ENCODE data around the gene KLF9. TPM values are rescaled to one million over a fixed set of nuclear protein-coding genes. Genes with fewer than 3 reads are reported as not detected.

Gene KLF9
- total RNA-seq, 1 experiment from 2014 or later: 0.81 TPM

GRCh38 chr9:70367305-70367930 lies 47.0 kb downstream of the KLF9 start:
- DNase-seq (ENCODE audit: low spot score): no peak

GRCh38 chr9:70363760-70364159 lies 50.7 kb downstream of the KLF9 start:
- no peak for DNase-seq (ENCODE audit: low spot score)

GRCh38 chr9:70362952-70363351 lies 51.5 kb downstream of the KLF9 start:
- no peak for DNase-seq (ENCODE audit: low spot score)

DNA sequence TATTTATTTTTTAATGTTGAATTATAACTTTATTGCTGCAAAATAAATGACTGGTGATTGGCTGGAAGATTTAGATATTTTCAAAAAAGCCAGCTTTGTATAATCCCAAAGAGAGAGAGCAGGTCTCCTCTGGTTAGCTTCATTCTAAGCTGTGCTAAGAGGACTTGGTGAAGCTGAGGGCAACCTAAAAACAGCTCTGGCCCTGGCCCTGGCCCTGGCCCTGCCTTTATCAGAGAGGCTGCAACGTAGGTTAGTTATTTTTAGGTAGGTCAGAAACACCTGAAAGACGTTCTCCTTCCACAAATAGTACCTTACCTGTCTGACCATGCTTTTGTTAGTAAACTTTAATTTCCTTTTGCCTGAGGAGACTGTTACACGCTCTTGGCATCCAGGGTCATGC lies 58.7 kb downstream of the KLF9 start:
- no peak for DNase-seq (ENCODE audit: low spot score)

DNA sequence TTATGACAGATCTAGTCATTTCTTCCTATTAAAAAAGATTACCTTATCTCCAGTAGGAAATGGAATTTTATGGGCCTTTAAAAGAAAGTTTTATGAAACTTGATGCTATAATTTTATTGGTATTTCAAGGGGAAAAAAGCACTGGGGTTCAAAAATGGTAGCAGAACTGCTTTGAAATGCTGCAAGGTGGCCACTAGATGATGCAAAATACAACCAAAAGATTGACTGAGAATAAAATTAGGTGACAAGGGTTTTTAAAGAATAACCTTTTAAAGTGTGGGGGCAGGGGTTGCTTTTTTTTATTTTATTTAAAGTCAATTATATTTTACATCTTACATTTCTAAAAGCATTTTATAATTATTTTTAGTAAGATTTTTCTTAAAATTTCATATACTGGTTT lies 61.7 kb downstream of the KLF9 start:
- DNase-seq (ENCODE audit: low spot score): peak; percentile 10

GRCh38 chr9:70352356-70352755 lies 62.1 kb downstream of the KLF9 start:
- no peak for DNase-seq (ENCODE audit: low spot score)

DNA sequence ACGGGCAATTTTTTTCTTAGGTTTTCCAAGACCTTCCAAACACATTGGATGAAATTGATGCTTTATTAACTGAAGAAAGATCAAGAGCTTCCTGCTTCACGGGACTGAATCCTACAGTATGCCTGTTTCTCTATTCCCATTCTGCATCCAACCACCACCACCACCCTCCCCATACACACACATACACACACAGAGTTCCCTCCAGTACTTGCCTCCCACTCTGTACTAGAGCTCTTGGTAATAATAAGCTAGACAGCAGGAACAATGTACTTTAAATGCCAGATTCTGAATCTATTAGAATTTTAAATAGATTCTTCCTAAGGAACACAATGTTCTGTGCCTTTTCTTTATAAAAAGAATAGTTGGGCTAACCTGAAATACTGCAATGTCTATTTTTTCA lies 67.4 kb downstream of the KLF9 start:
- no peak for DNase-seq (ENCODE audit: low spot score)

DNA sequence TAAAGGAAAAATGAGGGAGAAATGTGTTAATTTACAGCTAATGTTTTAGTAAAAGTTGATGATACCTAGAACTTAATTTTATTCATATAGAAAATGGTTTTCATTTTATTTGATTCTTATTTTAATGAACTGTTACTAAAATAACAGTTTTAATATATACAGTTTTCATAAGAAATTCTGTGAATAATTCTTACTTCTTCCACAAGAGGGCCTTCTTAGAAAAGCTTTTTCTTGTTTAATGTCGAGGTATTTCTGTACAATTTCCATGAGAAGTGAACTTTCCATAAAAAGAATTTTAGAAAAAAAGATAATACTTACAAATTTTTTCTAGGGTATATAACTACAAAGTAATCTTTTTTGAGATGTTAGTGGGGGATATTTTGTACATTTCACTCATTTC lies 73.9 kb downstream of the KLF9 start:
- DNase-seq (ENCODE audit: low spot score): no peak

Other genes with a start within 250 kb of the KLF9 start
- 27.9 and 38.7 TPM in 2 replicates for gene SMC5, start 155.7 kb downstream of the KLF9 start, total RNA-seq (2014; rRNA removed; shearing (Covaris generic))